Measurements from ENCODE around the gene PMS1. TPM values are rescaled to one million over a fixed set of nuclear protein-coding genes. Genes with fewer than 3 reads are reported as not detected.

PMS1 gene
- total RNA-seq, 1 donor from 2014 or later: 18.8 TPM

DNA sequence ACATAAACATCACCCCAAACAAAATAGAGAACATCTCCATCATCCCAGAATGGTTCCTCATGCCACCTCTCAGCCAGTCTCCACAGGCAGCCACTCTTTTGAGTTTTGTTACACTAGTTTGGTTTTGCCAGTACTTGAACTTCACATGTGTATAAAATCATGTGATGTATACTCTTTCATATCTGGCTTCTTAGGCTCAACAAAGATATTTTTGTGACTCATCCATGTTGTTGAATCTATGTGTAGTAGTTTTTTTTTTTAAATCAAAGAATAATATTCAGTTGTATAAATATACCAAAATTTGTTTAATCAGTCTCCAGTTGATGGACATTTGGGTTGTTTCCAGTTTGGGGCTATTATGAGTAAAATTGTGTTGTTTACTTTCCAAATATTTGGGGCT, 75.9 kb downstream of the PMS1 start:
- no peak for DNase-seq (ENCODE audit: low read depth)
- TF ChIP-seq CTCF (IDR thresholded peaks at IDR 0.05; ENCODE audit: insufficient read depth, low read length, poor library complexity, severe bottlenecking): no peak
- no peak overlapping the region for H3K4me3 ChIP-seq (ENCODE audit: low read depth, low read length)
- peaks cover 1% of the 10 kb centered on the region for H3K36me3 ChIP-seq (ENCODE audit: control insufficient read depth, insufficient read depth, low read length)
- no peaks in the 10 kb centered on the region for H3K27me3 ChIP-seq (ENCODE audit: control insufficient read depth, insufficient read depth, low read length)

DNA sequence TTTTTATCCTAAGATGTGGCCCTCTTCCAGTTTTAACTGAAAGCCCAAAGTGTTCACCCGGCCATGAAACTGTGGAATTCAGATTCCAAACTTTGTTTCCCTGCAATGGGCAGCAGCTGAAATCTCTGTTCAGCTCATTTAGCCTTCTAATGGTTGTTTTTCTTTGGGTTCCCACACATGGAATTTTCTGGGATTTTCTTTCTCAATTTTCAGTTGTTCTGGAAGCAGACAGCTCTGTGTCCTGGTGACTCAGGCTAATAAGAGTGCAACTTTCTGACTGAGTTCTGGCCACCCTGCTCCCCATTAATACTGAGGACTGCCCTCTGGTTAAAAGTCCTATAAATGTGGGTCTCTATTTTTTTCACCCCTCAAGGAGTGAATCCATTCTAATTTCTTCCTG, 78.5 kb downstream of the PMS1 start:
- no peak for TF ChIP-seq CTCF (IDR thresholded peaks at IDR 0.05; ENCODE audit: insufficient read depth, low read length, poor library complexity, severe bottlenecking)
- no peak for DNase-seq (ENCODE audit: low read depth)
- H3K27me3 ChIP-seq (ENCODE audit: control insufficient read depth, insufficient read depth, low read length): no peaks in the 10 kb centered on the region

DNA sequence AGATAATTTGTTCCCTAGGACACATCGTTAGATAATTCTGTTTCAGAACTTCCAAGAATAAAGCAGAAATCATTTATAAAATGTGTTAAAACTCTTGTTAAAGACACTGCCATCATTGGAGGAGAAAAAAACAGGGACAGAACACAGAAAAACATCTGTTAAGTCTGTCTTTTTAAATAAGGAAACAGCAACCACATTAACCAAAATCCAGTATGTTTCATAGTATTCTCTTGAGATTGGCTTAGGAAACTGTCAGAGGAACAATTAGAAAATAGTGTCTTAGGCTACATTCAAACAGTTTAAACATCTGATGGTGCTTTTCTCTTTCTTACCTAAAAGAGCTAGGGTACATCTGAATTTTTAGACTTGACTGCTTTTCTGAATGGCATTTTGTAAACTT, 81.6 kb downstream of the PMS1 start:
- H3K36me3 ChIP-seq (ENCODE audit: control insufficient read depth, insufficient read depth, low read length): no peaks in the 10 kb centered on the region
- no peak for TF ChIP-seq CTCF (IDR thresholded peaks at IDR 0.05; ENCODE audit: insufficient read depth, low read length, poor library complexity, severe bottlenecking)
- no peak overlapping the region for H3K4me3 ChIP-seq (ENCODE audit: low read depth, low read length)
- DNase-seq (ENCODE audit: low read depth): no peak
- no peaks in the 10 kb centered on the region for H3K27me3 ChIP-seq (ENCODE audit: control insufficient read depth, insufficient read depth, low read length)

More for the DNA sequence above, 78.5 kb downstream of the PMS1 start:
- H3K36me3 ChIP-seq (ENCODE audit: control insufficient read depth, insufficient read depth, low read length): peaks cover 1% of the 10 kb centered on the region
- H3K4me3 ChIP-seq (ENCODE audit: low read depth, low read length): no peak overlapping the region

DNA sequence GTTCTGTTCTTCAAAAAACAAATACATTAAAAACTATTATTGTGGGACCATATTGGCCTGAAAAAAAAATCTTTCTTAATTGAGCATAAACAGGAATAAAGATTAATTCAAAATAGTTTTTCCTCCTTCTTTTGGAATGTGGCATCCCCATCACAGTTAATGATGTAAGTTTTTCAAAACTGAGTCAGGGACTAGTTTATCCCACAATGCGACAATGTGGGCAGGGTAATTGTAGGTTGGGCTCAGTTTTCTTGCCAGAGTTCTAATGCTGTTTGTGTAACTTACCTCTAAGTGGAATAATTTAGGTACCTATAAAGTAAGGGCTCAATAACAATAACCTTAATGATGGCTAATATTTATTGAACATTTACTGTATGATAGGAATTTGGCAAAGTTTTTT, 82.0 kb downstream of the PMS1 start:
- H3K27me3 ChIP-seq (ENCODE audit: control insufficient read depth, insufficient read depth, low read length): no peaks in the 10 kb centered on the region
- TF ChIP-seq CTCF (IDR thresholded peaks at IDR 0.05; ENCODE audit: insufficient read depth, low read length, poor library complexity, severe bottlenecking): no peak
- DNase-seq (ENCODE audit: low read depth): no peak
- H3K4me3 ChIP-seq (ENCODE audit: low read depth, low read length): no peak overlapping the region
- H3K36me3 ChIP-seq (ENCODE audit: control insufficient read depth, insufficient read depth, low read length): no peaks in the 10 kb centered on the region

DNA sequence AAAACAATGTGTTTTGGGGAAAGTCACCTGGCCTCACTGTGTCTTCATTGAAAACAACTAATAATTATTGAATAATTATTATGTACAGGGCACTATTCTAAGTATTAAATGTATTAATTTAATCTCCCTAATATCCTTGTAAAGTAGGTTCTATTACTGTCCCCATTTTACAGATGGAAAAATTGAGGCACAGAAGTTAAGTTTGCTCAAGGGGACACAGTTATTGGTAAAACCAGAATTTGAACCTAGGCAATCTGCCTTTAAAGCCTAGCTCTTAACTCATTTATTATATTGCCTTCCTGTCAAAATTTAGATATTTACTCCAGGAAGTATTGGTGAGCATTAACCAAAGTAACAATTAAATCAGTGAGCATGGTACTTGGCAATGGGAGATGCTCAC, 84.6 kb downstream of the PMS1 start:
- H3K36me3 ChIP-seq (ENCODE audit: control insufficient read depth, insufficient read depth, low read length): no peaks in the 10 kb centered on the region
- no peak for TF ChIP-seq CTCF (IDR thresholded peaks at IDR 0.05; ENCODE audit: insufficient read depth, low read length, poor library complexity, severe bottlenecking)
- DNase-seq (ENCODE audit: low read depth): no peak
- no peak overlapping the region for H3K4me3 ChIP-seq (ENCODE audit: low read depth, low read length)
- H3K27me3 ChIP-seq (ENCODE audit: control insufficient read depth, insufficient read depth, low read length): no peaks in the 10 kb centered on the region

DNA sequence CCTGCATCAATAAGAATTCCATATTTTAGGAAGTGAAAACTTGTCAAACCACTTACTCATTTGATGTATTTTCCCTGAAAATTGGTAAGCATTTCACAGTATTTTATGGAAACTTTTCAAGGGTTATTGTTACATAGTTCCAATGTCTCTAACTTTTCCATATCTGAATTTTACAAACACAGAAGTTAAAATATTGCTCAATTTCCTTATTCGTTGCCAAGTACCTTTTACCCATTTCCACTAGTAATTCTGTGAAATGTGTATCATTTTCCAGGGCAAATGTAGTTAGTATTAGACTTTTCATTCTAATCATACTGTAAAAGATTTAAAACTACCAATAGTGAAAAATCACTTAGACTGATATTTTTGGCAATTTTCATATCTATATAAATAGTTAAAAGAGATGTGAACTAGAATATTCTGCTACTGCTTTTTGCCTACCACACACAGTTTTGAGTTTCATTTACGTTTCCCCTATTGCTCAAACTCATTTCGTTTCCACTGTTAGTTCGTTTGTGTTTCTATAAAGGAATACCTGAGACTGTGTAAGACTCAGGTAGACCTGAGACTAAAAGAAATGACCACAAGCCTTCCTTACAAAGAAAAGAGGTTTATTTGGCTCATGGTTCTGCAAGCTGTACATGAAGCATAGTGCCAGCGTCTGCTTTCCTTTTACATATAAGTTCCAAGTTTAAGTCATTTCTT, 86.3 kb downstream of the PMS1 start:
- H3K36me3 ChIP-seq (ENCODE audit: control insufficient read depth, insufficient read depth, low read length): no peaks in the 10 kb centered on the region
- H3K4me3 ChIP-seq (ENCODE audit: low read depth, low read length): no peak overlapping the region
- no peak for TF ChIP-seq CTCF (IDR thresholded peaks at IDR 0.05; ENCODE audit: insufficient read depth, low read length, poor library complexity, severe bottlenecking)
- H3K27me3 ChIP-seq (ENCODE audit: control insufficient read depth, insufficient read depth, low read length): no peaks in the 10 kb centered on the region
- DNase-seq (ENCODE audit: low read depth): no peak
